Measurements from ENCODE around the gene PAN3. TPM values are rescaled to one million over a fixed set of nuclear protein-coding genes. Genes with fewer than 3 reads are reported as not detected.
A peak's percentile ranks its signal among the peaks of the same experiment; 100 is the strongest.

PAN3 gene
- total RNA-seq, 4 donors from 2014 or later, result 26.2 to 30.4 (median 27.1) TPM

DNA sequence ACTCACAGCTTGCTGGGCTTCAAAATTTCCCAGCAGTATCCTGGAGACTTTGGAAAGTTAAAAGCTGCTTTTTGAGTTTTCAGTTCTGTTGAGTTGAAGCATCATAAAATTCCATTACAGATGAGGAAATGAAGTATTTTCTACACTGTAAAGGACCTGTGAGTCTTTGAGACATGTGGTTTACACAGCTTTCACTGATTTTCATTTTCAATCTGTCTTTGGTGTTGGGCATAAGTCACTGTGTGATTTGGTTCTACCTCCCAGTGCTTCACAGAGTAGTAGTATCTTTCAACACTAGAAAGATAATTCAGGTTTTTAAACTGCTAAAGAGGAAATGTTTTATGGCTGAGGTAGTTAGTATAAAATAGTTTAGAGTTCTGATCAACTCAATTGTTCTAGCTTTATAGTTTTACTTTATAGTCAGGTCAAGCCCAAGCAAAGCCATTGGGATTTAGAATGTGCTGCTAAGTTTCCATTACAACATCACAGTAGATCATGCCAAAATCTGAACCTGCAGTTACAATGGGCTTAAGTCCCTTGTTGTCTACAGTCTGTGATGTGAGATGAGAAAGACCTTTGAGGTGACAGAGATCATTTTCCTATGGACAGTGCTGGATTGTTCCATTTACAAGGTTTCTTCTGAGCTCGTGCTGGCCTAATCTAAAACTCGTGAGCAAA lies 195.0 kb downstream of the PAN3 start:
- no peaks in the 10 kb centered on the region for H3K9me3 ChIP-seq
- H3K4me3 ChIP-seq, result no peak overlapping the region
- 86% methylated on average over 2 of the region's 2 CpGs for WGBS
- no peak for DNase-seq (ENCODE audit: extremely low spot score)
- TF ChIP-seq, protein P1, sequence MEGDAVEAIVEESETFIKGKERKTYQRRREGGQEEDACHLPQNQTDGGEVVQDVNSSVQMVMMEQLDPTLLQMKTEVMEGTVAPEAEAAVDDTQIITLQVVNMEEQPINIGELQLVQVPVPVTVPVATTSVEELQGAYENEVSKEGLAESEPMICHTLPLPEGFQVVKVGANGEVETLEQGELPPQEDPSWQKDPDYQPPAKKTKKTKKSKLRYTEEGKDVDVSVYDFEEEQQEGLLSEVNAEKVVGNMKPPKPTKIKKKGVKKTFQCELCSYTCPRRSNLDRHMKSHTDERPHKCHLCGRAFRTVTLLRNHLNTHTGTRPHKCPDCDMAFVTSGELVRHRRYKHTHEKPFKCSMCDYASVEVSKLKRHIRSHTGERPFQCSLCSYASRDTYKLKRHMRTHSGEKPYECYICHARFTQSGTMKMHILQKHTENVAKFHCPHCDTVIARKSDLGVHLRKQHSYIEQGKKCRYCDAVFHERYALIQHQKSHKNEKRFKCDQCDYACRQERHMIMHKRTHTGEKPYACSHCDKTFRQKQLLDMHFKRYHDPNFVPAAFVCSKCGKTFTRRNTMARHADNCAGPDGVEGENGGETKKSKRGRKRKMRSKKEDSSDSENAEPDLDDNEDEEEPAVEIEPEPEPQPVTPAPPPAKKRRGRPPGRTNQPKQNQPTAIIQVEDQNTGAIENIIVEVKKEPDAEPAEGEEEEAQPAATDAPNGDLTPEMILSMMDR (IDR thresholded peaks at IDR 0.05), result no peak
- TF ChIP-seq EP300 (IDR thresholded peaks at IDR 0.05) (no peak), POLR2AphosphoS5 (IDR thresholded peaks at IDR 0.05) (no peak), POLR2A (IDR thresholded peaks at IDR 0.05; ENCODE audit: low read depth) (no peak)
- intact Hi-C loops (cut with DNase I), result no loop called here
- H3K27me3 ChIP-seq, result no peaks in the 10 kb centered on the region
- H3K36me3 ChIP-seq, result peaks cover 0 to 25% (median 0%) of the 10 kb centered on the region in 4 donors
- H3K27ac ChIP-seq (replicated peaks in 1 of 4), result no peak overlapping the region
- H3K4me1 ChIP-seq, result peaks cover 16 to 36% (median 20%) of the 10 kb centered on the region in 4 donors

DNA sequence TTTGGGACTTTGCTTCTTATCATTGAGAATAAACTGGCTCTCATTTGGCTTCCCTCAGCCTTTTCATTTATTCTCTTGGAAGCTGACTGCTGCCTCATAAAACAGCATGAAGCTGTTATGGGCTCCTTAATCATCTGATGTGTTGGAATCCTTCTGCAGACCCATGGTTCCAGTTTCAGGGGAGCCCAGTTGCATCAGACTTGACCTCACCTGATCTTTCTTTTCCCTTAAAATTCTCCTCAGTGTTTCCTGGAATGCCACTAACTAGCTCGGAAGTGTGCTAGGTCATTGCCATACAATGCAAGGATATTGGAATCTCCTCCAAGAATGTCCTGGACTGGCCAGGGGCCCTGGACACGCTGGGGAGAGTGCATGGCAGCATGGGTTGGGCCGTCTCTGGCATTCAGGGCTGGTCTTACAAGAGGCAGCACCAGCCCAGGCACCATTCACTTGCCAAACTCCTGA lies 197.9 kb downstream of the PAN3 start:
- peaks cover 17 to 33% (median 21%) of the 10 kb centered on the region in 4 donors for H3K4me1 ChIP-seq
- no peak overlapping the region for H3K4me3 ChIP-seq
- no peaks in the 10 kb centered on the region for H3K27me3 ChIP-seq
- TF ChIP-seq POLR2A (IDR thresholded peaks at IDR 0.05; ENCODE audit: low read depth) (no peak), POLR2AphosphoS5 (IDR thresholded peaks at IDR 0.05) (peak; percentile 33 to 35)
- no peak for DNase-seq (ENCODE audit: extremely low spot score)
- peaks cover 0 to 28% (median 0%) of the 10 kb centered on the region in 4 donors for H3K36me3 ChIP-seq
- WGBS, result 64% methylated on average over 3 of the region's 3 CpGs
- no peaks in the 10 kb centered on the region for H3K9me3 ChIP-seq
- intact Hi-C loops (cut with DNase I), result no loop called here
- peak overlapping the region in 1 of 4 donors; percentile 23 for H3K27ac ChIP-seq (replicated peaks in 1 of 4)

DNA sequence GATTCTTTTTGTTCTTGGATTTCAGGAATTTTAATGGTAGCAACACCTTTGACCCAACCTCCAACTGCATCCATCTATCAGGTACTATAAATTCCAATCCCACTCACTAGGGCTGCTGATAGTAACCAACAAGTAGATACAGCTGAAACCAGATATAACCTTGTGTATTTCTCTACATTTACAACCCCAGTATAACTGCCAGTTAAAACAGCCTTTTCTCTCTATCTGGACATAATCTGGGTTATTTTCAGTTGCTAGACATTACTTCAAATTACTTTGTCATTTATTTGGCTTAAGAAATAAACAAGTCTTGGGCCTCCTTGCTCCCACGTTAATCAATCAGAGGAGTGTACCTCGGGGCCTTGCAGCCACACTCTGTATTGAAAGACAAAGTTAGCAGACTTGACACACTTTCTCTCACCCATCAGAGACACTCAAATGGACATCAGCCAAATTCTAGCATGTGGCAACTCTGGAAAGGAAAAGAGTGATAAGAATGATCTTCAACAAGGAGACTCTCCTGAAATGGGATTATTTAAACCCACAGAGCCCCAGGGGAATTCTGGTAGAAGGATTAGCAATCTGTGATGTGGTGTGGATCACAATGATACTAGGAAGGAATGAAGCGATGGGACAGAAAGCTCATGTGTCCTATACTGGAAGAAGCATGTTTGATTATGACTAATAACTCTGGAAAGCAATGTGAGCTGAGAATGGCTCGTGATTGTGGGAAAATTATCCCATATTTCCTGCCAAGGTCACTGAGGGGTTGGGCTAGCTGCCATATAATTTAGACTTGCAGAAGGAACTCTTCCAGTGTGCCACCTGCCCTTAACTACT lies 199.0 kb downstream of the PAN3 start:
- intact Hi-C loops (cut with DNase I), result no loop called here
- Histone ChIP-seq H3K9me3 (no peaks in the 10 kb centered on the region), H3K4me1 (peaks cover 17 to 33% (median 21%) of the 10 kb centered on the region in 4 donors), H3K27me3 (no peaks in the 10 kb centered on the region), H3K4me3 (no peak overlapping the region), H3K27ac (replicated peaks in 1 of 4) (peak overlapping the region in 3 of 4 donors; percentile 21 to 34 (median 23)), H3K36me3 (peaks cover 0 to 22% (median 0%) of the 10 kb centered on the region in 4 donors)
- no peak for DNase-seq (ENCODE audit: extremely low spot score)
- TF ChIP-seq EP300 (IDR thresholded peaks at IDR 0.05) (no peak), POLR2A (IDR thresholded peaks at IDR 0.05; ENCODE audit: low read depth) (no peak), POLR2AphosphoS5 (IDR thresholded peaks at IDR 0.05) (peak in 1 of 2 donors; percentile 35)
- TF ChIP-seq, protein P1 (IDR thresholded peaks at IDR 0.05), result no peak
- 39% methylated on average over 4 of the region's 4 CpGs for WGBS

- peak overlapping the region in 2 of 4 donors; percentile 21 to 34 for H3K27ac ChIP-seq (replicated peaks in 1 of 4)
- intact Hi-C loops (cut with DNase I), result no loop called here
- H3K4me1 ChIP-seq, result peaks cover 17 to 33% (median 21%) of the 10 kb centered on the region in 4 donors
- WGBS, result 51% methylated on average over 4 of the region's 4 CpGs
- H3K9me3 ChIP-seq, result no peaks in the 10 kb centered on the region
- no peaks in the 10 kb centered on the region for H3K27me3 ChIP-seq
- H3K36me3 ChIP-seq, result peaks cover 0 to 16% (median 0%) of the 10 kb centered on the region in 4 donors
- TF ChIP-seq, protein P1 (IDR thresholded peaks at IDR 0.05), result no peak
- no peak for DNase-seq (ENCODE audit: extremely low spot score)
- no peak overlapping the region for H3K4me3 ChIP-seq
These were observed 199.7 kb downstream of the PAN3 start for GRCh38 chr13:28338006-28338574.

DNA sequence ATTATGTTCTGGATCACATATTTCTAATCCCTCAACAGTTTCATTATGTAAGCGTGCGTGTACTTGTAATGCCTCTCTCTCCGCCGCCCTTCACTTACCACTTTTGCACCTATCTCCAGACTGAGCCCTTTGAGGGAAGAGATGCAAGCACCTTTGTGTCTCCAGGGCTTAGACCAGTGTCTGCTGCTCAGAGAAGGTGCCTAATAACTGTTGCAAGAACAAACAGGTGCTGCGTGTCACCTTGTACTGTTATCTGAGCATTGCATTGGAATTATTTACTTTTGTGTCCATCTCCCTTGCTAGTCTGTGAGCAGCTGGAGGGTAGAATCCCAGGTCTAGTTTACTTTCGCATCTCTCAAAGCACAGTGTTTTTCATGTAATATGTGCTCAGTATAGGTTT lies 200.4 kb downstream of the PAN3 start:
- 93% methylated on average over 5 of the region's 6 CpGs for WGBS
- no peak for TF ChIP-seq POLR2AphosphoS5 (IDR thresholded peaks at IDR 0.05)
- TF ChIP-seq EP300 (IDR thresholded peaks at IDR 0.05), result no peak
- TF ChIP-seq, protein P1 (IDR thresholded peaks at IDR 0.05), result no peak
- Histone ChIP-seq H3K4me1 (peaks cover 17 to 33% (median 21%) of the 10 kb centered on the region in 4 donors), H3K27me3 (peaks cover 0 to under 1% (median 0%) of the 10 kb centered on the region in 4 donors), H3K36me3 (peaks cover 0 to 18% (median 0%) of the 10 kb centered on the region in 4 donors), H3K4me3 (no peak overlapping the region), H3K27ac (replicated peaks in 1 of 4) (no peak overlapping the region), H3K9me3 (no peaks in the 10 kb centered on the region)
- intact Hi-C loops (cut with DNase I), result no loop called here
- no peak for DNase-seq (ENCODE audit: extremely low spot score)

All from esophagus muscularis mucosa (tissue), 4 donors.